K562 (cell line): ENCODE results near the gene NOP16. TPM values are rescaled to one million over a fixed set of nuclear protein-coding genes. Genes with fewer than 3 reads are reported as not detected.
A peak's percentile ranks its signal among the peaks of the same experiment; 100 is the strongest.

Source experiments
- HMG20B ChIP-seq: fragments of 250-450 bp; sonication (Bioruptor Pico); IDR thresholded peaks from 2 replicates; pipeline ENCODE4 v1.5.0; 2021; ENCODE audit warnings: mild to moderate bottlenecking
- MECOM ChIP-seq: fragments of 250-450 bp; sonication (Bioruptor Pico); IDR thresholded peaks from 2 replicates; pipeline ENCODE4 v1.8.0; 2022; ENCODE audit warnings: inconsistent platforms
- PHB ChIP-seq: fragments of 250-450 bp; sonication (Bioruptor Pico); IDR thresholded peaks from 2 replicates; pipeline ENCODE4 v1.5.0; 2021
- PHF21A ChIP-seq: fragments of 450-650 bp; IDR thresholded peaks from 2 replicates; pipeline ENCODE4 v1.6.1; 2017; ENCODE audit warnings: low read depth, borderline replicate concordance
- STAT5B ChIP-seq: fragments of 250-450 bp; sonication (Bioruptor Pico); IDR thresholded peaks from 2 replicates; pipeline ENCODE4 v1.8.0; 2021; ENCODE audit warnings: mild to moderate bottlenecking, inconsistent platforms
- ZKSCAN1 ChIP-seq: fragments of 150-350 bp; IDR thresholded peaks from 2 replicates; pipeline ENCODE4 v1.6.1; 2016; ENCODE audit warnings: low read depth, low read length
- ZNF232 ChIP-seq: sonication (generic); formaldehyde crosslinking; IDR thresholded peaks from 2 replicates; pipeline ENCODE4 v1.8.0; 2022; ENCODE audit warnings: mild to moderate bottlenecking, missing genetic modification reagents
- ZNF584 ChIP-seq: fragments of 200-800 bp; sonication (Bioruptor generic); IDR thresholded peaks from 2 replicates; pipeline ENCODE4 v1.6.1; 2016; ENCODE audit warnings: low read depth, mild to moderate bottlenecking, missing genetic modification characterization, missing compliant biosample characterization
- polyA plus RNA-seq, 8 experiments: library from polyadenylated mRNA; depleted of rRNA in 4 of 8; stranded (reverse) in 5 of 8; unstranded in 3 of 8; fragments of >200 nt; fragmentation: Nextera tagmentation in 2 of 8; fragmentation: Illumina TruSeq in 1 of 8; extraction: Ambion mirVana in 2 of 8; extraction: Trizol in 1 of 8; gene quantifications; 2 replicates each; pipeline versions ENCODE4 v1.2.1 to v1.2.3, GENCODE V29; 2011 to 2014; ENCODE audit warnings: inconsistent platforms in 1 of 8, missing spikeins in 1 of 8
- total RNA-seq, 7 experiments: library from RNA; depleted of rRNA in 6 of 7; stranded (reverse); fragments of >200 nt in 6 of 7; fragmentation: Illumina TruSeq in 2 of 7; extraction: Trizol in 2 of 7; gene quantifications; 2 replicates each; pipeline versions ENCODE4 v1.2.1 to v1.2.3, GENCODE V29; 2011 to 2021; ENCODE audit warnings: low replicate concordance in 1 of 7
- TF ChIP-seq, protein P1 (sequence below): fragments of 200-600 bp; sonication (generic); IDR thresholded peaks from one replicate; pipeline ENCODE4 v1.6.1; 2012; ENCODE audit warnings: mild to moderate bottlenecking, low read depth, low read length, inconsistent platforms
- TF ChIP-seq, protein P2 (sequence below): IDR thresholded peaks from 2 replicates; pipeline ENCODE4 v1.6.1; 2016; ENCODE audit warnings: missing genetic modification characterization, missing compliant biosample characterization
- TF ChIP-seq, protein P3 (sequence below): sonication (generic); formaldehyde crosslinking; IDR thresholded peaks from 2 replicates; pipeline ENCODE4 v1.8.0; 2023; ENCODE audit warnings: mild to moderate bottlenecking, missing genetic modification reagents
- TF ChIP-seq, protein P4 (sequence below): sonication (generic); formaldehyde crosslinking; IDR thresholded peaks from 2 replicates; pipeline ENCODE4 v1.8.1; 2023; ENCODE audit warnings: mild to moderate bottlenecking, missing genetic modification reagents

Gene NOP16
- total and polyA plus RNA-seq, 9 of the 15 experiments (the other 6 are each of a cell fraction or from before 2014, with no cell fraction given) = 92.5 to 342 (median 148) TPM

DNA sequence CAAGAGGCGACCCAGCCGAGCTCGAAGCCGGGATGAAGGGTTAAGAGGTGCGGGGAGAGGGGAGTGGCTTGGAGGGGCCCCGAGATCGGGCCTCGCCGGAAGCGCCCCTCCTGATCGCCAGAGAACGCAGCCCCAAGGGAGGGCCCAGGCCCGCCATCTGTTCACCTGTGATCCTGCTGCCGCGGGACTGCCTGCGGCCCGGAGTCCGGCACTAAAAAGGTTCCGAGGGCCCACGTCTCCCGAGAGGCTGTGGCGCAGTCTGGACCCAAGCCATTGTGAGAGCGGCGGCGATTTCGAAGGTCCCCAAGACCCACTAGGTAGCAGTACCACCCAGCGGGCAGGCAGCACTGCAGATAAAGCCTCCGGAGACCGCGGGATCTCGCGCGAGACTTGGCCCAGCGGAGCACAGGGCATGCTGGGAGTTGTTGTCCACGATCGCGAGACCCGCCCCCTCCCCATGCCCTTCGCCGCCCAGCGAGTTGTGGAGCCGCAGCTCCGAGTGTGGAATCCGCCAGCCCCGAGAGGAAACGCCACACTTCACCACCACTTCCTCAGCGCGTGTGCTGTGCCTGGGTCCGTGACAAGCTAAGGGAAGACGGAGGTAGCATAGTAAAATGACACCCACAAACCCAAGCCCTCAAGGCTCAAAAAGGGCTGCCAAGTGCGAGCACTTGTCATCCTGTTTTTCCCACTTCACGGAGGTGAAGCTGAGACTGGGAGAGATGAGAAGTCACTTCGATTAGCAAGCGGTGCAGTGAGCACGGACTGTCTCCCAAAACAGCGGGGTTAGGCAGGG lies 26.8 kb downstream of the NOP16 start, which contains the start of gene KIAA1191 (continued):
- TF ChIP-seq, protein P1, sequence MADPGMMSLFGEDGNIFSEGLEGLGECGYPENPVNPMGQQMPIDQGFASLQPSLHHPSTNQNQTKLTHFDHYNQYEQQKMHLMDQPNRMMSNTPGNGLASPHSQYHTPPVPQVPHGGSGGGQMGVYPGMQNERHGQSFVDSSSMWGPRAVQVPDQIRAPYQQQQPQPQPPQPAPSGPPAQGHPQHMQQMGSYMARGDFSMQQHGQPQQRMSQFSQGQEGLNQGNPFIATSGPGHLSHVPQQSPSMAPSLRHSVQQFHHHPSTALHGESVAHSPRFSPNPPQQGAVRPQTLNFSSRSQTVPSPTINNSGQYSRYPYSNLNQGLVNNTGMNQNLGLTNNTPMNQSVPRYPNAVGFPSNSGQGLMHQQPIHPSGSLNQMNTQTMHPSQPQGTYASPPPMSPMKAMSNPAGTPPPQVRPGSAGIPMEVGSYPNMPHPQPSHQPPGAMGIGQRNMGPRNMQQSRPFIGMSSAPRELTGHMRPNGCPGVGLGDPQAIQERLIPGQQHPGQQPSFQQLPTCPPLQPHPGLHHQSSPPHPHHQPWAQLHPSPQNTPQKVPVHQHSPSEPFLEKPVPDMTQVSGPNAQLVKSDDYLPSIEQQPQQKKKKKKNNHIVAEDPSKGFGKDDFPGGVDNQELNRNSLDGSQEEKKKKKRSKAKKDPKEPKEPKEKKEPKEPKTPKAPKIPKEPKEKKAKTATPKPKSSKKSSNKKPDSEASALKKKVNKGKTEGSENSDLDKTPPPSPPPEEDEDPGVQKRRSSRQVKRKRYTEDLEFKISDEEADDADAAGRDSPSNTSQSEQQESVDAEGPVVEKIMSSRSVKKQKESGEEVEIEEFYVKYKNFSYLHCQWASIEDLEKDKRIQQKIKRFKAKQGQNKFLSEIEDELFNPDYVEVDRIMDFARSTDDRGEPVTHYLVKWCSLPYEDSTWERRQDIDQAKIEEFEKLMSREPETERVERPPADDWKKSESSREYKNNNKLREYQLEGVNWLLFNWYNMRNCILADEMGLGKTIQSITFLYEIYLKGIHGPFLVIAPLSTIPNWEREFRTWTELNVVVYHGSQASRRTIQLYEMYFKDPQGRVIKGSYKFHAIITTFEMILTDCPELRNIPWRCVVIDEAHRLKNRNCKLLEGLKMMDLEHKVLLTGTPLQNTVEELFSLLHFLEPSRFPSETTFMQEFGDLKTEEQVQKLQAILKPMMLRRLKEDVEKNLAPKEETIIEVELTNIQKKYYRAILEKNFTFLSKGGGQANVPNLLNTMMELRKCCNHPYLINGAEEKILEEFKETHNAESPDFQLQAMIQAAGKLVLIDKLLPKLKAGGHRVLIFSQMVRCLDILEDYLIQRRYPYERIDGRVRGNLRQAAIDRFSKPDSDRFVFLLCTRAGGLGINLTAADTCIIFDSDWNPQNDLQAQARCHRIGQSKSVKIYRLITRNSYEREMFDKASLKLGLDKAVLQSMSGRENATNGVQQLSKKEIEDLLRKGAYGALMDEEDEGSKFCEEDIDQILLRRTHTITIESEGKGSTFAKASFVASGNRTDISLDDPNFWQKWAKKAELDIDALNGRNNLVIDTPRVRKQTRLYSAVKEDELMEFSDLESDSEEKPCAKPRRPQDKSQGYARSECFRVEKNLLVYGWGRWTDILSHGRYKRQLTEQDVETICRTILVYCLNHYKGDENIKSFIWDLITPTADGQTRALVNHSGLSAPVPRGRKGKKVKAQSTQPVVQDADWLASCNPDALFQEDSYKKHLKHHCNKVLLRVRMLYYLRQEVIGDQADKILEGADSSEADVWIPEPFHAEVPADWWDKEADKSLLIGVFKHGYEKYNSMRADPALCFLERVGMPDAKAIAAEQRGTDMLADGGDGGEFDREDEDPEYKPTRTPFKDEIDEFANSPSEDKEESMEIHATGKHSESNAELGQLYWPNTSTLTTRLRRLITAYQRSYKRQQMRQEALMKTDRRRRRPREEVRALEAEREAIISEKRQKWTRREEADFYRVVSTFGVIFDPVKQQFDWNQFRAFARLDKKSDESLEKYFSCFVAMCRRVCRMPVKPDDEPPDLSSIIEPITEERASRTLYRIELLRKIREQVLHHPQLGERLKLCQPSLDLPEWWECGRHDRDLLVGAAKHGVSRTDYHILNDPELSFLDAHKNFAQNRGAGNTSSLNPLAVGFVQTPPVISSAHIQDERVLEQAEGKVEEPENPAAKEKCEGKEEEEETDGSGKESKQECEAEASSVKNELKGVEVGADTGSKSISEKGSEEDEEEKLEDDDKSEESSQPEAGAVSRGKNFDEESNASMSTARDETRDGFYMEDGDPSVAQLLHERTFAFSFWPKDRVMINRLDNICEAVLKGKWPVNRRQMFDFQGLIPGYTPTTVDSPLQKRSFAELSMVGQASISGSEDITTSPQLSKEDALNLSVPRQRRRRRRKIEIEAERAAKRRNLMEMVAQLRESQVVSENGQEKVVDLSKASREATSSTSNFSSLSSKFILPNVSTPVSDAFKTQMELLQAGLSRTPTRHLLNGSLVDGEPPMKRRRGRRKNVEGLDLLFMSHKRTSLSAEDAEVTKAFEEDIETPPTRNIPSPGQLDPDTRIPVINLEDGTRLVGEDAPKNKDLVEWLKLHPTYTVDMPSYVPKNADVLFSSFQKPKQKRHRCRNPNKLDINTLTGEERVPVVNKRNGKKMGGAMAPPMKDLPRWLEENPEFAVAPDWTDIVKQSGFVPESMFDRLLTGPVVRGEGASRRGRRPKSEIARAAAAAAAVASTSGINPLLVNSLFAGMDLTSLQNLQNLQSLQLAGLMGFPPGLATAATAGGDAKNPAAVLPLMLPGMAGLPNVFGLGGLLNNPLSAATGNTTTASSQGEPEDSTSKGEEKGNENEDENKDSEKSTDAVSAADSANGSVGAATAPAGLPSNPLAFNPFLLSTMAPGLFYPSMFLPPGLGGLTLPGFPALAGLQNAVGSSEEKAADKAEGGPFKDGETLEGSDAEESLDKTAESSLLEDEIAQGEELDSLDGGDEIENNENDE = no peak
- no peak for TF ChIP-seq PHB (CRISPR knock-in tag)
- TF ChIP-seq, protein P2, sequence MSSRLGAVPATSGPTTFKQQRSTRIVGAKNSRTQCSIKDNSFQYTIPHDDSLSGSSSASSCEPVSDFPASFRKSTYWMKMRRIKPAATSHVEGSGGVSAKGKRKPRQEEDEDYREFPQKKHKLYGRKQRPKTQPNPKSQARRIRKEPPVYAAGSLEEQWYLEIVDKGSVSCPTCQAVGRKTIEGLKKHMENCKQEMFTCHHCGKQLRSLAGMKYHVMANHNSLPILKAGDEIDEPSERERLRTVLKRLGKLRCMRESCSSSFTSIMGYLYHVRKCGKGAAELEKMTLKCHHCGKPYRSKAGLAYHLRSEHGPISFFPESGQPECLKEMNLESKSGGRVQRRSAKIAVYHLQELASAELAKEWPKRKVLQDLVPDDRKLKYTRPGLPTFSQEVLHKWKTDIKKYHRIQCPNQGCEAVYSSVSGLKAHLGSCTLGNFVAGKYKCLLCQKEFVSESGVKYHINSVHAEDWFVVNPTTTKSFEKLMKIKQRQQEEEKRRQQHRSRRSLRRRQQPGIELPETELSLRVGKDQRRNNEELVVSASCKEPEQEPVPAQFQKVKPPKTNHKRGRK (tag) = no peak
- TF ChIP-seq ZNF232 (CRISPR knock-in tag) = no peak; the same call in 1 of the 2 replicates
- TF ChIP-seq PHF21A = no peak
- TF ChIP-seq HMG20B (CRISPR knock-in tag) = no peak
- TF ChIP-seq ZKSCAN1 = peak; percentile 22; the same call in 1 of the 2 replicates
- TF ChIP-seq, protein P3, sequence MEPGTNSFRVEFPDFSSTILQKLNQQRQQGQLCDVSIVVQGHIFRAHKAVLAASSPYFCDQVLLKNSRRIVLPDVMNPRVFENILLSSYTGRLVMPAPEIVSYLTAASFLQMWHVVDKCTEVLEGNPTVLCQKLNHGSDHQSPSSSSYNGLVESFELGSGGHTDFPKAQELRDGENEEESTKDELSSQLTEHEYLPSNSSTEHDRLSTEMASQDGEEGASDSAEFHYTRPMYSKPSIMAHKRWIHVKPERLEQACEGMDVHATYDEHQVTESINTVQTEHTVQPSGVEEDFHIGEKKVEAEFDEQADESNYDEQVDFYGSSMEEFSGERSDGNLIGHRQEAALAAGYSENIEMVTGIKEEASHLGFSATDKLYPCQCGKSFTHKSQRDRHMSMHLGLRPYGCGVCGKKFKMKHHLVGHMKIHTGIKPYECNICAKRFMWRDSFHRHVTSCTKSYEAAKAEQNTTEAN (CRISPR knock-in tag) = no peak
- TF ChIP-seq, protein P4, sequence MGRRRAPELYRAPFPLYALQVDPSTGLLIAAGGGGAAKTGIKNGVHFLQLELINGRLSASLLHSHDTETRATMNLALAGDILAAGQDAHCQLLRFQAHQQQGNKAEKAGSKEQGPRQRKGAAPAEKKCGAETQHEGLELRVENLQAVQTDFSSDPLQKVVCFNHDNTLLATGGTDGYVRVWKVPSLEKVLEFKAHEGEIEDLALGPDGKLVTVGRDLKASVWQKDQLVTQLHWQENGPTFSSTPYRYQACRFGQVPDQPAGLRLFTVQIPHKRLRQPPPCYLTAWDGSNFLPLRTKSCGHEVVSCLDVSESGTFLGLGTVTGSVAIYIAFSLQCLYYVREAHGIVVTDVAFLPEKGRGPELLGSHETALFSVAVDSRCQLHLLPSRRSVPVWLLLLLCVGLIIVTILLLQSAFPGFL (CRISPR knock-in tag) = no peak
- TF ChIP-seq STAT5B (CRISPR knock-in tag) = no peak
- TF ChIP-seq MECOM (CRISPR knock-in tag) = no peak
- TF ChIP-seq ZNF584 (CRISPR knock-in tag) = no peak
